ENCODE measurements around the gene RSL1D1.
"Not testable (repeated sequence)": the region's sequence is repeated elsewhere in the genome, so short reads cannot be mapped to it uniquely, and the experiment has no call there.

The RSL1D1 gene

DNA sequence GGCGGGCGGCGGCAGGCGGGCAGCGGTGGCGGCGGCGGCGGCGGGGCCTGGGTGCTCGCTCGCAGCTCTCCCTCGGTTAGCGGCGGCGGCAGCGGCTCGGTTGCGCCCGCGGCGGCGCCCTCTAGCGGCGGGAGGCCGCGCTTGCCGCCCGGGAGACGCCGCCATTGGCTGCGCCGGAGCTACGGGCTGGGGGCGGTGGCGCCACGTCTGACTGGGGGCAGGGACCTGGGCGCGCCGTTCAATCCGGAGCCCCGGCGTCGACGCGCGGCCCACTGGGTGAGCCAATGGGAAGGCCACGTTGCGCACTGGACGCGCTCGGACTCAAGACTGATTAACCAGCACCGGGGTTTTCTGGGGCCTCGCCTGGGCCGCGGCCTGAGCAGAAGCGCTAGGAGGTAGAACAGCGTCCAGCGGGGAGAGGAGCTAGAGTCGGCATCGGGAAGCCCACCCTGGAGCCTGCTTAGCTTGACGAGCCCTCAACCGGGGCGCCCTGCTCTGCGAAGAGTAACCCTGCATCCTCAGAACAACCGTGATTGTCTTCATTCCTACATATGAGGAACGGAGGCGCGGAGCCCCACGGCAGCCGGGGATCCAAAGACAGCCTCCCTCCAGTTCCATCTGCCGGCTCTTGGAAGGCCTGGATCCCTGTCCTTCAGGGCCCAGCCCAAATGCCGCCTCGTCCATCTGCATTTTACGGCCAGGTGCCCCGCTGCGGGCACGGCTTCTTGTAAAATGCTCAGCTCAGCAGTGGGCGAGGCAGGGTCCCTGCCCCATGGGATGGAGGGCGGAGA lies 54.0 kb downstream of the RSL1D1 start, which contains the start of gene ZC3H7A:
Gene ZC3H7A, minus strand, starts transcription at position 93 of the 791 bp plus-strand sequence. CDS start 14,904 bp downstream, outside the sequence.
- DNase-seq = peak; percentile 68

GRCh38 chr16:11796227-11797165 lies 54.8 kb downstream of the RSL1D1 start:
- DNase-seq = no peak

DNA sequence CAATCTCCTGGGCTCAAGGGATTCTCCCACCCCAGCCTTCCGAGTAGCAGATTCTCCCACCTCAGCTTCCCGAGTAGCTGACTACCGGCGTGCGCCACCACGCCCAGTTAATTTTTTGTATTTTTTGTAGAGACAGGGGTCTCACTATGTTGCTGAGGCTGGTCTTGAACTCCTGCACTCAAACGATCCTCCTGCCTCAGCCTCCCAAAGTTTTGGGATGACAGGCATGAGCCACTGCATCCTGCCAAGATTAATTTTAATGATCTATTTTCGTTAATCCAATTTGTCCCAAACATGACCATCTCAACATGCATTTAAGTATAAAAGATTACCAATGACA lies 55.5 kb downstream of the RSL1D1 start:
- DNase-seq = no peak

GRCh38 chr16:11794996-11795886 lies 56.1 kb downstream of the RSL1D1 start:
- no peak for DNase-seq

DNA sequence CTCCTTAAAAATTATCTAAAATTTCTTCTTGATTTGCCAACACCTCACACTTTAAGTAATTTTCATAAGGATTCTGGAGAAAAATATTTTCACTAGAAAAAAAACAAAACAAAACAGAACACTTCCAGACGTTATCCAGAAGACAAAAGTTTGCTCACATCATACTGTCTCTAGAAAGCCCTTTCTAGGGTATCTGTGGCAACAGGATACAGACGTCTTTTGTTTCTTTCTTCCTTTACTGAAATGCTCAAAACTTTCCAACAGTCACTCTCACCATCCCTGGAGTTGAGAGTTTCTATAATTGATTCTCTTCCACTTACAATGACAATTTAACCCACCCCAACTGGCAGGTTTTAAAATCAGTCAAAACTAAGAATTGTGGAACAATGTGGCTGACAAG lies 56.9 kb downstream of the RSL1D1 start:
- no peak for DNase-seq

DNA sequence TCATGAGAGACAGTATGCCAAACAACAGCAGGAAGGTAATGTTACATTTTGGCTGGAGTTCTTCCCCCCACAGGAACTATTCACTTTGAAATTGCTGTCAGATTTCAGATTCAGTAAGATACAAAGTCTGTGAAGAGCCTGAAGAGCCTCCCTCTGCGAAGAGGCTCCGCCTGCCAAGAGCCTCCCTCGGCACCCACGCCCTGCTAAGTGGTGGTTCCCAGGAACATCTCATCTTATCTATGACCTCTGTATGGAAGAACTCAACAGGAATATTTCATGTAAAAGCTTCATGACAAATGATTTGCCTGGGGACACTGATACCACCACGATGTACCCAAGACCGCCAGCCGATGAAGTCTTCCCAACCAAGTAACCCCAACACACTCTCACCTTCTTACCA lies 57.5 kb downstream of the RSL1D1 start:
- DNase-seq = no peak

DNA sequence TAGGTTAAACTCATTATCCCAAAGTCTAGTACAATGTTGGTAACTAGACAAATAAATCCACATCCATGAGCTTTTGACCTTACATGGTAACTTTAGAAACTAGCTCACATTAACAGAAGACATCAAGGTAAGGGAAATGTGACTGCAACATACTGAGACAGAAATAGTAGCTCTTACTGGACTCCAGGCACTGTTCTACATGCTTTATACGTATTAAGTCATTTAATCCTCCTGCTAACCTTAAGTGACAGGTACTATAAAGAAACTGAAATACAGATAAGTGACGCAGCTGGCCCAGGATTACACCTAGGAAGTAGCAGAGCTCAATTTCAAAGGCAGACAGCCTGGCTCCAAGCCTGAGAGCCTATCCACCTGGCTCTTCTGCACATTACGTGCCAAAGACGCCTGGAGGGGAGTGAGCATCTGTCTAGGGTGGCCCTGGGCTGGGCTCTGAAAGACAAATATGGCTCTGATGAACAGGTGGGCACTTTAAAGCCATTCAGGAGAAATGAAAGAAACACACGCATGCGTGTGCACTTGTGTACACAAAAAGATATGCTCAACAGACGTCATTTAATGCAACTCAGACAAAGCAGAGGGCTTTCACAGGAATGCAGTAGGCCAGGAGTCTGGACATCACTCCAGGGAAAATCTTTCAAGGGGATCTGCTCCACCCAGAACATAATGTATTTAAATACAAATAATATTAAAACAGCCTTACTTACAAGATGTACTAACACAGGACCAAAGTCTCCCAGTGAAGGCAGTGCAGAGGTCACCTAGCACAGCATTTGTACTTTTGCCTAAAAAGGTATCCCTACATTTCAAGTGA lies 58.7 kb downstream of the RSL1D1 start:
- DNase-seq = peak; percentile 89

DNA sequence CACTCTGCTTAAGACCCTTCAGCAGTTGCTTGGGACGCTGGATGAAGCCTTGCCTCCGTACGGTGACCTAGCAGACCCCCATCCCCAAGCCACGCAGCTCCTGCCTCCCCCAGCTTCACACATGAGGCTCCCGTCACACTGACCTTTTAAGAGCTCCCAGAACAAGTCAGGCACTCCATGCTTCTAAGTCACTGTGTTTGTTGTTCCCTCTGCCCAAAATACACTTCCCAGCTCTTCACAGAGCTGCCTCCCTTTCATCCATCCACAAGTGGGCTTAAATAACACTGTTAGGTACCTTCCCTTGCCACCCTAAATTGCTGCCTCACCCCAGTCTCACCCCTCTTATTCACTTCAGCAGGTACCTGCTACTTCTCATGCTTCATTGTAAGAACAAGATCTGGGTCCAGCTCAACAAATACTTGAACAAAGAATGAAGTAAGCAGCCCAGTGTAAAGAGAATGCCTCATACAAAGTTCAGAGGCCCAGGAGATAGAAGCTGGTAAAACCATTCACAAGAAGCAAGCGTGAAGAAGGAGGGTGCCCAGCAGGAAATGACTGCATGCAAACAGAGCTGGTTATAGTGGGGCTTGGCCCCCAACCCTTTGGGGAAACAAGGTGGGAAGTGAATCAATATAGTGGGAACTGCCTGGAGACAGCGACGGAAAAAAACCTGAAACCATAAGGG lies 60.1 kb downstream of the RSL1D1 start:
- DNase-seq = no peak

DNA sequence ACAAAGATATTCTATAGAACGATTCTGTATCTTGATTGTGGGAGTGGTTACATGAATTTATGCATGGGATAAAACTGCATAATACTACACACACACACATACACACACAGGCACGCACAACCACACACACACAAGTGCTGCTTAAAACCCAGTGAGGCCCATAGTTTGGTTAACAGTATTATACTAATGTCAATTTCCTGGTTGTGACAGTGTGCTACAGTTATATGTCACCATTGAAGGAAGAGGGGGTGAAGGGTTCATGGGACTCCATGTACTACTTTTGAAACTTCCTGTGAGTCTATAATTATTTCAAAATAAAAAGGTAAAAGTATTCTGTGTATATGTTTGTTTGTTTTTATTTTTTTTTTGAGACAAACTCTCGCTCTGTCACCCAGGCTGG lies 62.4 kb downstream of the RSL1D1 start:
- no peak for DNase-seq

DNA sequence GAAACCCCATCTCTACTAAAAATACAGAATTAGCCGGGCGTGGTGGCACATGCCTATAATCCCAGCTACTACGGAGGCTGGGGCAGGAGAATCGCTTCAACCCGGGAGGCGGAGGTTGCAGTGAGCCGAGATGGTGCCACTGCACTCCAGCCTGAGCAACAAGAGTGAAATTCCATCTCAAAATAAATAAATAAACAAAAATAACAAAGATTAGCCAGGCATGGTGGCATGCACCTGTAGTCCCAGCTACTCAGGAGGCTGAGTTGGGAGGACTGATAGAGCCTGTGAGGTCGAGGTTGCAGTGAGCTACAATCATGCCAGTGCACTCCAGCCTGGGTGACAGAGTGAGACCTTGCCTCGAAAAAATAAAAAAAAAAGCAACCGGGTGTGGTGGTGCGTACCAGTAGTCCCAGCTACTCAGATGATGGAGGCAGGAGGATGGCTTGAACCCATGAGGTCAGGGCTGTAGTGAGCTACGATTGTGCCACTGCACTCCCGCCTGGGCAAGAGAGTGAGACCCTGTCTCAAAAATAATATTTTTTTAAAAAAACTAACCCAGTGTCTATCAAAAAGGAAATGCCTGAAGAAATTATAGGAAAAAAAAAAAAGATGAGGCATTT lies 66.3 kb downstream of the RSL1D1 start:
- not testable (repeated sequence) for DNase-seq

GRCh38 chr16:11784381-11784780 lies 67.0 kb downstream of the RSL1D1 start:
- DNase-seq = not testable (repeated sequence)

DNA sequence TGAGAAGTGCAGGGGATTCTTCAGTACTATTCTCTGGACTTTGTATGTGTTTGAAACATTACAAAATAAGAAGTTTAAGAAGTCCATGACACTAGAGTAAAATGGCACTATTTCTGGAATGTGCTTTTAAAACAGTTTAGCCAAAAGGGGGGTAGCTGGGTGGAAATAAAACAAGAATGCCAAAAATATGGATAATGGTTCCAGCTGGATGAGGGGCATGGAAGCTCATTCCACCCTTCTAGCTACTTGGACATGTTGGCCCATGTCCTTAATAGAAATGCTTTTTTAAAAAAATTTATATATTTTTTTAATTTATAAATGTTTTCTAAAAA lies 67.3 kb downstream of the RSL1D1 start:
- no peak for DNase-seq

Measured in NCI-H1417 treated with DMSO at 0.1 percent for 48 hours (cell line).